ENCODE measurements around the gene LGALS7. TPM values are rescaled to one million over a fixed set of nuclear protein-coding genes. Genes with fewer than 3 reads are reported as not detected.

Gene LGALS7
- polyA plus RNA-seq, 1 of the 3 experiments (the other 2 are of a cell fraction): not detected

GRCh38 chr19:38733241-38733492 is 40.1 kb downstream of the LGALS7 start:
- no peaks in the 10 kb centered on the region for H3K27me3 ChIP-seq (ENCODE audit: insufficient read depth)
- peaks cover 53% of the 10 kb centered on the region for H3F3A ChIP-seq (replicated peaks; ENCODE audit: insufficient read depth)
- ChIA-PET CTCF (interaction anchor here (1.0 to 2.7 kb wide), 5 partner anchors 9 to 218 kb away, joined by 3 to 16 read pairs (median 4); partner anchors contain the start of genes MRPS12 and SARS2), POLR2A (interaction anchor here (0.8 kb wide), 1 partner anchor 188 kb away, joined by 3 read pairs; no protein-coding TSS in a partner anchor)
- no peak overlapping the region for H3K4me3 ChIP-seq (ENCODE audit: low read depth in 2 of 2, low read length in 1 of 2)
- no peak overlapping the region for H3K4me2 ChIP-seq
- H3K4me1 ChIP-seq (ENCODE audit: control insufficient read depth in 1 of 2, insufficient read depth in 2 of 2, low read depth in 1 of 2, low read length in 1 of 2): peaks cover 7 to 12% of the 10 kb centered on the region in 2 experiments; a peak in 3 of 4 replicates
- no peaks in the 10 kb centered on the region for H3K9me3 ChIP-seq
- H4K20me1 ChIP-seq (ENCODE audit: insufficient read depth): peaks cover 10% of the 10 kb centered on the region; the same call in 1 of the 2 replicates
- DNase-seq: no peak
- peaks cover 21 to 30% of the 10 kb centered on the region in 2 experiments for H3K36me3 ChIP-seq (replicated peaks in 1 of 2; ENCODE audit: control insufficient read depth in 1 of 2, insufficient read depth in 2 of 2, low read length in 1 of 2)
- no peak overlapping the region for H3K9ac ChIP-seq
- peak overlapping the region in 1 of 2 experiments; percentile 40; a peak in 1 of 4 replicates for H3K27ac ChIP-seq (ENCODE audit: low read depth in 2 of 2, low read length in 1 of 2)
- WGBS (ENCODE audit: low lambda C conversion rate): 100% methylated on average over 1 of the region's 1 CpG
- no peaks in the 10 kb centered on the region for H3K79me2 ChIP-seq (ENCODE audit: insufficient read depth)
- no peak overlapping the region for H2AFZ ChIP-seq (ENCODE audit: low read depth)
- no peaks in the 10 kb centered on the region for H3K9me2 ChIP-seq
- TF ChIP-seq RXRA (IDR thresholded peaks at IDR 0.05; ENCODE audit: borderline replicate concordance, low read depth): no peak
- no peak for TF ChIP-seq USF1 (IDR thresholded peaks at IDR 0.05; ENCODE audit: borderline replicate concordance, low read depth)
- no peak for TF ChIP-seq MEF2A (IDR thresholded peaks at IDR 0.05; ENCODE audit: borderline replicate concordance, low read depth)
- TF ChIP-seq FOXJ3 (CRISPR knock-in tag; IDR thresholded peaks at IDR 0.05): no peak
- no peak for TF ChIP-seq RFX5 (IDR thresholded peaks at IDR 0.05; ENCODE audit: low read length)
- no peak for TF ChIP-seq SMC3 (IDR thresholded peaks at IDR 0.05; ENCODE audit: low read depth, low read length)
- TF ChIP-seq NRF1 (IDR thresholded peaks at IDR 0.05; ENCODE audit: low read depth, low read length): no peak
- TF ChIP-seq RAD21 (IDR thresholded peaks at IDR 0.05; ENCODE audit: low read length): no peak
- TF ChIP-seq NFIC (IDR thresholded peaks at IDR 0.05; ENCODE audit: borderline replicate concordance): no peak
- no peak for TF ChIP-seq EZH2phosphoT487 (IDR thresholded peaks at IDR 0.05; ENCODE audit: borderline replicate concordance, low read depth)

- Histone ChIP-seq H3K9ac (no peak overlapping the region), H3K9me3 (no peaks in the 10 kb centered on the region), H4K20me1 (ENCODE audit: insufficient read depth) (peaks cover 10% of the 10 kb centered on the region; the same call in 1 of the 2 replicates), H3K27ac (ENCODE audit: low read depth in 2 of 2, low read length in 1 of 2) (peak overlapping the region in 1 of 2 experiments; percentile 40; a peak in 1 of 4 replicates), H2AFZ (ENCODE audit: low read depth) (no peak overlapping the region), H3F3A (replicated peaks; ENCODE audit: insufficient read depth) (peaks cover 53% of the 10 kb centered on the region), H3K4me3 (ENCODE audit: low read depth in 2 of 2, low read length in 1 of 2) (no peak overlapping the region), H3K4me2 (no peak overlapping the region), H3K9me2 (no peaks in the 10 kb centered on the region), H3K36me3 (replicated peaks in 1 of 2; ENCODE audit: control insufficient read depth in 1 of 2, insufficient read depth in 2 of 2, low read length in 1 of 2) (peaks cover 23 to 44% of the 10 kb centered on the region in 2 experiments), H3K4me1 (ENCODE audit: control insufficient read depth in 1 of 2, insufficient read depth in 2 of 2, low read depth in 1 of 2, low read length in 1 of 2) (peaks cover 7 to 12% of the 10 kb centered on the region in 2 experiments; a peak in 3 of 4 replicates), H3K27me3 (ENCODE audit: insufficient read depth) (no peaks in the 10 kb centered on the region), H3K79me2 (ENCODE audit: insufficient read depth) (no peaks in the 10 kb centered on the region; the same call in 1 of the 2 replicates)
- no peak for DNase-seq
- 85% methylated on average over 10 of the region's 10 CpGs for WGBS (ENCODE audit: low lambda C conversion rate)
- CTCF ChIA-PET: interaction anchor here (0.6 kb wide), 1 partner anchor 230 kb away, joined by 3 read pairs; no protein-coding TSS in a partner anchor
- POLR2A ChIA-PET: no interaction called here
- no peak for TF ChIP-seq RCOR1 (IDR thresholded peaks at IDR 0.05; ENCODE audit: low read length)
- no peak for TF ChIP-seq IRF3 (IDR thresholded peaks at IDR 0.05; ENCODE audit: low read depth, low read length)
- no peak for TF ChIP-seq TEAD4 (IDR thresholded peaks at IDR 0.05; ENCODE audit: borderline replicate concordance, insufficient read depth)
- TF ChIP-seq MXI1 (IDR thresholded peaks at IDR 0.05; ENCODE audit: low read depth, low read length): no peak
- TF ChIP-seq GABPA (IDR thresholded peaks at IDR 0.05; ENCODE audit: low read depth): no peak
- no peak for TF ChIP-seq SIN3A (IDR thresholded peaks at IDR 0.05; ENCODE audit: borderline replicate concordance, low read depth, low read length)
- no peak for TF ChIP-seq TCF12 (IDR thresholded peaks at IDR 0.05)
- TF ChIP-seq GATA2 (CRISPR knock-in tag; IDR thresholded peaks at IDR 0.05): no peak
- no peak for TF ChIP-seq RFX5 (IDR thresholded peaks at IDR 0.05; ENCODE audit: low read length)
- no peak for TF ChIP-seq FOXJ3 (CRISPR knock-in tag; IDR thresholded peaks at IDR 0.05)
- TF ChIP-seq FOSL2 (IDR thresholded peaks at IDR 0.05; ENCODE audit: borderline replicate concordance, low read depth): no peak
- no peak for TF ChIP-seq POLR2AphosphoS5 (IDR thresholded peaks at IDR 0.05; ENCODE audit: low read depth, low read length)
- no peak for TF ChIP-seq CTCF (IDR thresholded peaks at IDR 0.05)
- TF ChIP-seq USF2 (IDR thresholded peaks at IDR 0.05; ENCODE audit: borderline replicate concordance, low read depth, low read length): no peak
Observed at GRCh38 chr19:38731654-38732301, 41.5 kb downstream of the LGALS7 start.

Measured in SK-N-SH (cell line).